EL (cell line): ENCODE results near the gene TRIO.
A peak's percentile ranks its signal among the peaks of the same experiment; 100 is the strongest.

Source experiments
- DNase-seq: peaks from one replicate; pipeline ENCODE4 v3.0.0-alpha.2; 2016

TRIO gene

GRCh38 chr5:14447958-14448911, 305.1 kb downstream of the TRIO start:
- DNase-seq = peak; percentile 57

- DNase-seq = peak; percentile 98
Measured at GRCh38 chr5:14449052-14449661, 306.0 kb downstream of the TRIO start.

DNA sequence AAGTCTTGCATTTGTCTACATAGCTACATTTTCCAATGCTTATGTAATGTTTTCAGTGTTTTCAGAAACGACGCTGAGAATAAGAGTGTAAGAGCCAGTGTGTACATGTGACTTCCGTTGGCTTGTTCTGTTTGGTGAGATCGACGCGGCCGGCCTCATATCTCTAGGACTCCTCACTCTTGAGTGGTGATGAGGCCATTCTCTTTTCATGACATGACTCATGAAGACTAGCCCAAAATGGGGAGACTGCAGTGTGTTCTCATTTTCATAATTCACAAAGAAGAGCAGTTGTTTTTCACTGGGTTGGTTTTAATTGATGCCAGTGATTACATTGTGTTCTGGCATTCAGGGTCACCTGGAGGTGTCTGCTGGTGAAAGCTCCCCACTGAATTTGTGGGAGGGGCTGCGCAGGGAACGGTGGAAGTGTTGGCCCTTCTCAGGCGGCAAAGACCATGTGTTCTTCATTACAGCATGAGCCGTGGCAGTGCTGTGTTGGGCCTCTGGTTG, 306.9 kb downstream of the TRIO start:
- peak; percentile 96 for DNase-seq

DNA sequence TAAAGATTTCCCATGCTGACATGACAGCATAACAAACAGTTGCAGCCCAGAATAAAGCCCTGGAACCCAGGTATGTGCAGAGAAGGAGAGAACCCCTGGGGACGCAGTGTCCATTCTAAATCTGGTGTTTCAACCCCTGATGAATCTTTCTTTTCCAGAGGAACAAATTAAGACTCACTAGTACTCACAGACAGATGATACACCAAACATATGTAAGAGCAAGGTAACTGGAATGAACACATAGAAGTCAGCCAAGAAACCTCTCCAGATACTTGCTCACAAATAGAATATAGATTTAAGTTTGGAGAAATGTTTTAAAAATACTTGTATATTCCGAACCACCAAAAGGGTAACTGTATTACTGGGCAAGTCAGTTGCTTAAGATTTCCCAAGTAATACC, 307.6 kb downstream of the TRIO start:
- DNase-seq = no peak

DNA sequence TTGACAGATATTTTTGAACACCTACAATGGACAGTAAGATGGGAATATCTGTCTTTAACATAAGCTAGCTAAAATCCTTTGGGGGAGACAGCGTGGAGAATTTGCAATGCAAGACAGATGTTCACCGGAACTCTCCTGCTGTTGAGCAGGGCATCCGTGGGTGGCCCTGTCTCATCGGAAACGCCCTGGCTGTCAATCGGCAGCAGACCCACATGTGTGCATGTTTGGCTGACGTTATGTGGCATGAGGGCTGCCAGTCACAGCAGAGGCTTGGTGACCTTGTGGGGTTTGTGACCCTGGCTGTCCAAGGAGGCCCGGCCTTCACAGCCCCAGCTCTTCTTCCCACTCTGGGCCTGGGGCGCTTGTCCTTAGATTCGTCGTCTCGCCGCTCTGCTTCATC, 308.7 kb downstream of the TRIO start:
- no peak for DNase-seq

- DNase-seq = no peak
Measured at GRCh38 chr5:14452685-14453454, 309.7 kb downstream of the TRIO start.

- no peak for DNase-seq
Measured at GRCh38 chr5:14453481-14453880, 310.3 kb downstream of the TRIO start.

- DNase-seq = no peak
Measured at GRCh38 chr5:14455814-14456321, 312.7 kb downstream of the TRIO start.

GRCh38 chr5:14457476-14457875, 314.3 kb downstream of the TRIO start:
- no peak for DNase-seq

GRCh38 chr5:14458414-14458813, 315.3 kb downstream of the TRIO start:
- DNase-seq = no peak

GRCh38 chr5:14460844-14461398, 317.8 kb downstream of the TRIO start:
- no peak for DNase-seq

DNA sequence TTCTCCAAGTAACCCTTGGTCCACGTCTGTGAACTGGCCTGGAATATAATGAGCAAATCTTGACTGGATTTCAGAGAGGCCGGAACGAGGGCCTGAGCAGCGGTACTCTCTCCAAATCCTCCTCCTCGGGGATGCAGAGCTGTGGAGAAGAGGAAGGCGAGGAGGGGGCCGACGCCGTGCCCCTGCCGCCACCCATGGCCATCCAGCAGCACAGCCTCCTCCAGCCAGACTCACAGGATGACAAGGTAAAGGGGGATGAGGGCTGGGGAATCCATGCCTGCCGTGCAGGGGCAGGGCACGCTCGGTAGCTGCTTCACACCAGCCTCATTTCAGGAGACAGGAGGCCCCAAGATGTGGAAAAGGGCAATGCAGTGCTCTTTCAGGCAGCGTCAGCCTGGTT, 319.5 kb downstream of the TRIO start:
- no peak for DNase-seq

- peak; percentile 73 for DNase-seq
Measured at GRCh38 chr5:14463629-14464028, 320.5 kb downstream of the TRIO start.

DNA sequence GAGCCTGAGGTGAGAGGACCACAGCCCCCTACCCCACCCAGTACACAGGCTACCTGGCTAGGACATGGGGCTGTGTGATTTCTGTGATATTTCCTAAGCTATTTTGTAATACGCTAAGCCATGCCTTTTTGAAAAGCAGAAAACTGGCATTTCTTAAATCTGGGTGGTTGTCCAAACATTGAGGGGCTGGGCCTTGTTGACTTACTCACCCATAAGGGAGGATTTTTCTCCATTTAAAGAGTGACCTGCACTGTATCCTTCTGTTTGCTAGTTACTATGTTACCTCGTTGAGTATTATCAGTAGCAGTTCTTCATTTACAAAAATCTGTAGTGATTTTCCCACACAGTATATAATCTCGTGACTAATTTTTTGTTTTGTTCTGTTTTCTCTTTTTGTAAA, 321.0 kb downstream of the TRIO start:
- DNase-seq = no peak

DNA sequence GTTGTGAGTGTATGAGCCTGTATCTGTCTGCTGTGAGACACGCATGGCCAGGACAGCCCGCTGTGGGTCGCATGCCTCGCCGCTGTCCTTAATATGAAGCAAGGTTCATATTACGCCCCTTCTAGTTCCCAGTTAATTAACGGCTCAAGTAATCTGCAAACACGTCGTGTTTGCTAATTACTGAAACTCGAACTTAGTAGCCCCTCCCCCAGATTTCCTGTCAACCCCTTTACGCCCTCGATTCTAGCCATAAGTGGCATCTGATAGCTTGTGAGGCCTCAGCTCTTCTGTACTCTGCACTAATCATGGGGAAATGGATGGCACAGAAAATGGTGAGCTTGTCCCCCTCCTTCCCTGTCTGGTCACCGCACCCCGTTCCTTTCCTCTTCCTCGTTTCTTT, 321.5 kb downstream of the TRIO start:
- no peak for DNase-seq

GRCh38 chr5:14465116-14465515, 322.0 kb downstream of the TRIO start:
- no peak for DNase-seq

DNA sequence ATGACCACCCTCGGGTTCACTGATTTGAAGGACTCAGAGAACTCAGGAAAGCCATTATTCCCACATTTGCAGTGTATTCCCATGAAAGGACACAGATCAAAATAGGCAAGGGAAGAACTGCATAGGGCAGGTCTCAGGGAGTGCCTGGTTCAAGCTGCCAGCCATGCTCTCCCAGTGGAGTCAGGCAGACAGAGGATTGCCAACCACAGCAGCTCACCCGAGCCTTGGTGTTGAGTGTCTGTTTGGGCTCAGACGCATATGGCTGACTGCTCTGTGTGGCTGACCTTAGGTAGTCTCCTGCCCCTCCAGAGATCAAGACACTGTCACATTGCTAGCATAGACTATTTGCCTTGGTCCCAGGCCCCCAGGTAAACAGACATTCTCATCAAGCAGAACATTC, 322.6 kb downstream of the TRIO start:
- no peak for DNase-seq

- no peak for DNase-seq
Measured at GRCh38 chr5:14467251-14467650, 324.1 kb downstream of the TRIO start.

- DNase-seq = no peak
Measured at GRCh38 chr5:14467886-14468285, 324.7 kb downstream of the TRIO start.

- DNase-seq = no peak
Measured at GRCh38 chr5:14469551-14470377, 326.6 kb downstream of the TRIO start.

GRCh38 chr5:14471507-14471906, 328.4 kb downstream of the TRIO start:
- DNase-seq = no peak
